ENCODE results near the gene SLC22A1.

Gene SLC22A1

GRCh38 chr6:160180706-160181105 lies 59.1 kb downstream of the SLC22A1 start:
- DNase-seq: no peak

GRCh38 chr6:160188773-160189172 lies 67.2 kb downstream of the SLC22A1 start:
- DNase-seq: no peak

GRCh38 chr6:160190081-160190480 lies 68.5 kb downstream of the SLC22A1 start:
- DNase-seq: no peak

GRCh38 chr6:160190973-160191372 lies 69.4 kb downstream of the SLC22A1 start:
- no peak for DNase-seq

- DNase-seq: no peak
Observed at GRCh38 chr6:160192840-160193239, 71.2 kb downstream of the SLC22A1 start.

GRCh38 chr6:160194808-160195207 lies 73.2 kb downstream of the SLC22A1 start:
- DNase-seq: no peak

GRCh38 chr6:160197662-160198061 lies 76.0 kb downstream of the SLC22A1 start:
- no peak for DNase-seq

GRCh38 chr6:160198606-160199211 lies 77.1 kb downstream of the SLC22A1 start:
- DNase-seq: no peak

GRCh38 chr6:160201061-160201460 lies 79.4 kb downstream of the SLC22A1 start:
- DNase-seq: no peak

GRCh38 chr6:160202411-160202810 lies 80.8 kb downstream of the SLC22A1 start:
- DNase-seq: no peak

GRCh38 chr6:160203076-160203475 lies 81.5 kb downstream of the SLC22A1 start:
- DNase-seq: no peak

GRCh38 chr6:160203522-160203921 lies 81.9 kb downstream of the SLC22A1 start:
- DNase-seq: no peak

GRCh38 chr6:160203953-160204352 lies 82.3 kb downstream of the SLC22A1 start:
- DNase-seq: no peak

- no peak for DNase-seq
Observed at GRCh38 chr6:160204710-160205109, 83.1 kb downstream of the SLC22A1 start.

GRCh38 chr6:160207618-160208017 lies 86.0 kb downstream of the SLC22A1 start:
- no peak for DNase-seq
